HEK293T (cell line): ENCODE measurements around the gene COMMD9.

Experiments
- CTCF ChIA-PET: fragments of 350-600 bp; formaldehyde crosslinking; extraction: SDS; loops from one replicate; lab custom pipeline; 2021; ENCODE audit warnings: antibody characterized with exemption, inconsistent platforms; lab: Yijun Ruan, JAX
- POLR2A ChIA-PET: fragments of 350-600 bp; formaldehyde crosslinking; extraction: SDS; loops from one replicate; lab custom pipeline; 2020; ENCODE audit warnings: antibody characterized with exemption, inconsistent platforms; lab: Yijun Ruan, JAX
- DNase-seq: peaks from one replicate; pipeline ENCODE4 v3.0.0; 2012; ENCODE audit warnings: mixed read lengths; ENCODE audit errors: extremely low spot score
- ARNT ChIP-seq: fragments of 450-650 bp; IDR thresholded peaks from 2 replicates; pipeline ENCODE4 v1.6.1; 2017; ENCODE audit warnings: mild to moderate bottlenecking
- BHLHE40 ChIP-seq: fragments of 450-650 bp; IDR thresholded peaks from 2 replicates; pipeline ENCODE4 v1.6.1; 2016; ENCODE audit warnings: mild to moderate bottlenecking, moderate library complexity, borderline replicate concordance
- CTBP1 ChIP-seq: fragments of 450-650 bp; IDR thresholded peaks from 2 replicates; pipeline ENCODE4 v1.6.1; 2016; ENCODE audit warnings: borderline replicate concordance
- ELF4 ChIP-seq: fragments of 450-650 bp; IDR thresholded peaks from 2 replicates; pipeline ENCODE4 v1.6.1; 2017; ENCODE audit warnings: antibody characterized with exemption
- FOXA1 ChIP-seq: fragments of 450-650 bp; IDR thresholded peaks from 2 replicates; pipeline ENCODE4 v1.6.1; 2016; ENCODE audit warnings: mild to moderate bottlenecking
- FOXK2 ChIP-seq: fragments of 450-650 bp; IDR thresholded peaks from 2 replicates; pipeline ENCODE4 v1.6.1; 2016; ENCODE audit warnings: mild to moderate bottlenecking
- FOXM1 ChIP-seq: fragments of 450-650 bp; IDR thresholded peaks from 2 replicates; pipeline ENCODE4 v1.6.1; 2017; ENCODE audit warnings: mild to moderate bottlenecking, borderline replicate concordance
- HDGF ChIP-seq: fragments of 450-650 bp; IDR thresholded peaks from 2 replicates; pipeline ENCODE4 v1.6.1; 2017; ENCODE audit warnings: antibody characterized with exemption, borderline replicate concordance
- L3MBTL2 ChIP-seq: fragments of 450-650 bp; conservative IDR thresholded peaks from 2 replicates; pipeline ENCODE4 v1.6.1; 2016; ENCODE audit warnings: mild to moderate bottlenecking
- LEF1 ChIP-seq: fragments of 450-650 bp; IDR thresholded peaks from 2 replicates; pipeline ENCODE4 v1.6.1; 2017; ENCODE audit warnings: mild to moderate bottlenecking, borderline replicate concordance
- NFRKB ChIP-seq: fragments of 450-650 bp; IDR thresholded peaks from 2 replicates; pipeline ENCODE4 v1.6.1; 2016; ENCODE audit warnings: mild to moderate bottlenecking, moderate library complexity
- PKNOX1 ChIP-seq: fragments of 450-650 bp; IDR thresholded peaks from 2 replicates; pipeline ENCODE4 v1.6.1; 2016
- SP1 ChIP-seq: fragments of 450-650 bp; IDR thresholded peaks from 2 replicates; pipeline ENCODE4 v1.6.1; 2017
- SUZ12 ChIP-seq: fragments of 450-650 bp; IDR thresholded peaks from 2 replicates; pipeline ENCODE4 v1.6.1; 2016; ENCODE audit warnings: mild to moderate bottlenecking
- TARDBP ChIP-seq: fragments of 450-650 bp; IDR thresholded peaks from 2 replicates; pipeline ENCODE4 v1.6.1; 2016
- ZNF384 ChIP-seq: fragments of 450-650 bp; IDR thresholded peaks from 2 replicates; pipeline ENCODE4 v1.6.1; 2016

The COMMD9 gene

DNA sequence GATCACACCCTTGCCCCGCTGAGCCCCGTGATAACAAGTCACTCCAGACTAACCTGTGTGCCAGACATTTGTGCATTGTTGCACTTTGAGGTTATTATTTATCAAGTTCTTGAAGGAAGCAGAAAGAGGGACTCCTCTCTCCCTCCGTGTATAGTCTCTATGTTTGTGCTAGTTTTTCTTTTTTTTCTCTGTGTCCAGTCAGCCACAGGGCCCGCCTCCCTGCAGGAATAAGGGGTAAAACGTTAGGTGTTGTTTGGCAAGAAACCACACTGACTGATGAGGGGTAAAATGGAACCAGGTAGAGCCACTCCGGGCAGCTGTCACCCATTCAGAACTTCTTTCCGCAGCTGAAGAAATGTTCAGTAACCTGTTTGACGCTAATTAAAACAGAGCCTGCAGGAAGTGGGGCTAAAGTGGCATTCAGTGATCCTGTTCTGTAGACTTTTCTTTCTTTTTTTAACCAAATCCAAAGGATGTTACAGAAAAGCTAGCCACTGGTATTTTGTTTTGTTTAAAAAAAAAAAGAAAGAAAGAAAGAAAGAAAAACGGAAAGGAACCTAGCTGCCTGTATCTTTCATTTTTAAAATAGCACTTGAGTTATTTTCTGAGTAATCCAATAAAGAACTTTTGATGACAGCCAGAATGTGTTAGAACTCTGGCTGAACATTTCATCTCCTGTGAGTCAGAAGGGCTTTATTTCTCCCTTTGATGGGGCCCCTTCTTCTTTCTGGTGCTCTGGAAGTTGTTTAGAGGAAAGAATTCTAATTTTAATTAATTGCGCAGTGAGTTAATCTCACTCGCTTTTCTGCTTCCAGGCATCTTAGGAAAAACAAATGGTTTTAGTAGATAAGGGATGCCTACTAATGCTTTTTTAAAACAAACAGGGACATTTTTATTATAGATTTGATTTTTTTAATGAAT is 58.2 kb downstream of the COMMD9 start:
- TF ChIP-seq ARNT, result no peak
- TF ChIP-seq HDGF, result no peak
- no peak for TF ChIP-seq NFRKB
- no peak for TF ChIP-seq CTBP1
- no peak for TF ChIP-seq BHLHE40
- ChIA-PET POLR2A (no interaction called here), CTCF (no interaction called here)
- no peak for DNase-seq

DNA sequence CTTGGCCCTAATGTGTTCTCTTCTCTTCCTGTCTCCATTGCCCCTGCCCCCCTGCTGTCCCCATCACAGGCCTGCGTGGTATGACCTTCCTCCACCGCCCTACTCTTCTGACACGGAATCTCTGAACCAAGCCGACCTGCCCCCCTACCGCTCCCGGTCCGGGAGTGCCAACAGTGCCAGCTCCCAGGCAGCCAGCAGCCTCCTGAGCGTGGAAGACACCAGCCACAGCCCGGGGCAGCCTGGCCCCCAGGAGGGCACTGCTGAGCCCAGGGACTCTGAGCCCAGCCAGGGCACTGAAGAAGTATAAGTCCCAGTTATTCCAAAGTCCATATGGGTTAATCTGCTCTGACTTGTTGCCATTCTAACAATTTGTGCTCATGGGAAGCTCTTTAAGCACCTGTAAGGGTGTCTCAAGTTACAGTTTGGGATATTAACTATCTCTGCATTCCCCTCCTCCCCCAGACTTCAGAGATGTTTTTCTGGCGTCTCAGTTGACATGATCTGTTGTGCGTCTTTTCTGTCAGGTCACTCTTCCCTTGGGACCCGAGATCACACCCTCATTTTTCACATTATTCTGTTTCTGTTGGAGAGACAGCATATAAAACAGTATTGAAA is 60.0 kb downstream of the COMMD9 start:
- TF ChIP-seq NFRKB (no peak), HDGF (no peak), SP1 (no peak), FOXA1 (no peak), CTBP1 (no peak), ARNT (no peak), BHLHE40 (no peak), ELF4 (no peak), ZNF384 (no peak), SUZ12 (no peak), TARDBP (no peak), FOXK2 (no peak), L3MBTL2 (no peak), PKNOX1 (no peak), FOXM1 (no peak), LEF1 (no peak)
- CTCF ChIA-PET, result interaction anchor here (0.6 kb wide), 1 partner anchor 682 kb away, joined by 3 read pairs; no protein-coding TSS in a partner anchor
- no peak for DNase-seq
- POLR2A ChIA-PET, result no interaction called here

DNA sequence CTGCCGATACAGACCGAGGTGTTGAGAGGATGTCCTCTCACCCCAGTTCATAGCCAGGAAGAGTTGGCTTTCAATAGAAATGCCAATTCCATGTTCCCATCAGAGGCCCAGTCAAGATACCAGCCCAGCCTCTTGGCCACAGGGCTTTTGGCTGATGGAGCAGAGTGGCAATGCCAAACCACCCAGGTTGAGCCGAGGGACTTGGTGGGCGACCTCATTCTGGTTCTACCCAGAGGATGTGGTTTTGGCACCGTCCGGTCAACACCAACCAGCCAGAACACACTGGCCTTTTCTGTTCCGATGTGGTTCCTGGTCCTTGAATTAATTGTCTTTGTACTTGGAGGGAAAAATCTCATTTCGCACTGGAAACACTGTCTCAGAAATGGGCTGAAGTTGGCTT is 60.5 kb downstream of the COMMD9 start:
- no peak for DNase-seq
- ChIA-PET POLR2A (no interaction called here), CTCF (no interaction called here)
- TF ChIP-seq ARNT, result no peak
- no peak for TF ChIP-seq BHLHE40
- TF ChIP-seq NFRKB, result no peak
- TF ChIP-seq FOXA1, result no peak
- no peak for TF ChIP-seq LEF1
- TF ChIP-seq CTBP1, result no peak
- no peak for TF ChIP-seq FOXK2

GRCh38 chr11:36227044-36227443 is 62.2 kb downstream of the COMMD9 start:
- CTCF ChIA-PET, result no interaction called here
- no peak for DNase-seq
- POLR2A ChIA-PET, result no interaction called here
- no peak for TF ChIP-seq FOXK2
- no peak for TF ChIP-seq HDGF
- TF ChIP-seq PKNOX1, result no peak
- TF ChIP-seq CTBP1, result no peak

- POLR2A ChIA-PET, result no interaction called here
- CTCF ChIA-PET, result interaction anchor here (0.6 kb wide), 2 partner anchors 10 to 295 kb away, joined by 3 read pairs; no protein-coding TSS in a partner anchor
- TF ChIP-seq NFRKB (no peak), ZNF384 (no peak), LEF1 (no peak), ARNT (no peak), CTBP1 (no peak), BHLHE40 (no peak), SUZ12 (no peak), HDGF (no peak), TARDBP (no peak), PKNOX1 (no peak), FOXA1 (no peak), FOXM1 (no peak), FOXK2 (no peak), SP1 (no peak), ELF4 (no peak), L3MBTL2 (no peak)
- DNase-seq, result no peak
Measured at GRCh38 chr11:36224209-36224882, 64.9 kb downstream of the COMMD9 start.
